K562 (cell line): ENCODE results near the gene FOXJ2. TPM values are rescaled to one million over a fixed set of nuclear protein-coding genes. Genes with fewer than 3 reads are reported as not detected.

Source experiments
- ATAC-seq: fragments of 200-7000 bp; cut with Tn5 transposase; 3 replicates; pipeline ENCODE4 v1.9.1; 2020; ENCODE audit warnings: moderate library complexity
- BruUV-seq: library from RNA; stranded (reverse); fragments of 400-500 nt; replicated peaks from 2 replicates; lab custom pipeline; 2021; lab: Mats Ljungman, UMichigan
- CTCF ChIA-PET: fragments of 300-600 bp; formaldehyde crosslinking; extraction: SDS; loops from one replicate; lab custom pipeline; 2021; ENCODE audit warnings: low intra/inter-chr PET ratio; lab: Yijun Ruan, JAX
- POLR2A ChIA-PET: fragments of 300-600, 350-650 bp; sonication (Branson Sonifier 250); formaldehyde crosslinking; extraction: SDS; loops from one replicate; lab custom pipeline; 2021; ENCODE audit warnings: antibody characterized with exemption, inconsistent platforms; lab: Yijun Ruan, JAX
- DNase-seq, 4 experiments: peaks; one replicate each; pipeline versions ENCODE4 v3.0.0 to v3.0.0-alpha.2; 2011 to 2018; ENCODE audit warnings: low spot score in 3 of 4, mixed read lengths in 3 of 4; ENCODE audit errors: extremely low read depth in 1 of 4
- FAIRE-seq: peaks from 2 replicates; lab custom pipeline; 2011; peaks lifted over from hg19 to GRCh38; lab: Jason Lieb, UNC
- H2AFZ ChIP-seq: 2 replicates; pipeline ENCODE4 v1.6.0; 2011; ENCODE audit warnings: low read depth, low read length, control low read depth, inconsistent platforms
- H3K27ac ChIP-seq: fragments of 200-600 bp; 3 replicates; pipeline ENCODE4 v1.8.0; 2011; ENCODE audit warnings: low read depth, mild to moderate bottlenecking, control low read depth, inconsistent platforms, low read length, moderate library complexity, mixed read lengths; ENCODE audit errors: extremely low read depth
- H3K27me3 ChIP-seq, 2 experiments: fragments of 300-600 bp in 1 of 2; 2 replicates in 1 of 2; 3 replicates in 1 of 2; pipeline versions ENCODE4 v1.6.0 to v1.8.0; 2011; ENCODE audit warnings: inconsistent platforms in 2 of 2, low read length in 2 of 2, mild to moderate bottlenecking in 1 of 2, mixed read lengths in 1 of 2, moderate library complexity in 1 of 2; ENCODE audit not compliant: control insufficient read depth in 2 of 2, insufficient read depth in 2 of 2
- H3K36me3 ChIP-seq: fragments of 300-600 bp; 3 replicates; pipeline ENCODE4 v1.8.0; 2011; ENCODE audit warnings: mild to moderate bottlenecking, low read length, inconsistent platforms; ENCODE audit not compliant: control insufficient read depth, insufficient read depth
- H3K4me1 ChIP-seq, 2 experiments: fragments of 200-600 bp in 1 of 2; replicated peaks in 1 of 2; 2 replicates in 1 of 2; 3 replicates in 1 of 2; pipeline versions ENCODE4 v1.5.1 to v1.8.0; 2011; ENCODE audit warnings: inconsistent platforms in 2 of 2, low read length in 2 of 2, mild to moderate bottlenecking in 1 of 2, mixed read lengths in 1 of 2, moderate library complexity in 1 of 2; ENCODE audit not compliant: control insufficient read depth in 2 of 2, insufficient read depth in 2 of 2
- H3K4me2 ChIP-seq: 2 replicates; pipeline ENCODE4 v1.6.1; 2011; ENCODE audit warnings: low read length, control low read depth, inconsistent platforms, mixed read lengths; ENCODE audit not compliant: insufficient read depth
- H3K4me3 ChIP-seq: fragments of 200-600 bp; sonication (generic), shearing (Covaris generic); 2 replicates; pipeline ENCODE4 v1.5.1; 2016; ENCODE audit warnings: control low read depth, inconsistent platforms
- H3K79me2 ChIP-seq: fragments of 200-600 bp; 3 replicates; pipeline ENCODE4 v1.8.0; 2011; ENCODE audit warnings: low read length, inconsistent platforms; ENCODE audit not compliant: control insufficient read depth, insufficient read depth
- H3K9ac ChIP-seq, 2 experiments: 2 replicates each; pipeline versions ENCODE4 v1.6.0 to v1.6.1; 2011; ENCODE audit warnings: low read depth in 2 of 2, low read length in 2 of 2, control low read depth in 1 of 2, inconsistent platforms in 1 of 2, mild to moderate bottlenecking in 1 of 2, mixed read lengths in 1 of 2; ENCODE audit not compliant: insufficient read depth in 1 of 2
- H3K9me1 ChIP-seq: one replicate; pipeline ENCODE4 v1.6.0; 2011; ENCODE audit warnings: inconsistent platforms, mild to moderate bottlenecking, low read length, moderate library complexity; ENCODE audit not compliant: control insufficient read depth, insufficient read depth
- H3K9me3 ChIP-seq: replicated peaks from 2 replicates; pipeline ENCODE4 v1.5.1; 2011; ENCODE audit warnings: low read depth, low read length, inconsistent platforms; ENCODE audit not compliant: control insufficient read depth, insufficient read depth
- H4K20me1 ChIP-seq: replicated peaks from 2 replicates; pipeline ENCODE4 v1.6.1; 2011; ENCODE audit warnings: low read length, inconsistent platforms, mixed read lengths; ENCODE audit not compliant: control insufficient read depth, insufficient read depth
- C11orf30 ChIP-seq: fragments of 450-650 bp; IDR thresholded peaks from 2 replicates; pipeline ENCODE4 v1.6.1; 2016; ENCODE audit warnings: low read depth, mild to moderate bottlenecking
- EGR1 ChIP-seq: fragments of 450-650 bp; conservative IDR thresholded peaks from 2 replicates; pipeline ENCODE4 v1.6.1; 2017; ENCODE audit warnings: mild to moderate bottlenecking
- GABPA ChIP-seq: fragments of 200-800 bp; sonication (Bioruptor generic); conservative IDR thresholded peaks from 2 replicates; pipeline ENCODE4 v1.6.1; 2016; ENCODE audit warnings: low read depth, missing genetic modification characterization, missing compliant biosample characterization
- KDM1A ChIP-seq, 2 experiments: fragments of 450-650 bp; IDR thresholded peaks; 2 replicates each; pipeline ENCODE4 v1.6.1; 2016; ENCODE audit warnings: mild to moderate bottlenecking in 2 of 2
- MYNN ChIP-seq, 2 experiments: sonication (generic); formaldehyde crosslinking in 1 of 2; IDR thresholded peaks; 2 replicates each; pipeline versions ENCODE4 v1.5.0 to v1.6.1; 2016 to 2020; ENCODE audit warnings: antibody characterized with exemption in 1 of 2, missing genetic modification reagents in 1 of 2
- RAD51 ChIP-seq: fragments of 450-650 bp; IDR thresholded peaks from 2 replicates; pipeline ENCODE4 v1.7.1; 2016; ENCODE audit warnings: low read depth, mild to moderate bottlenecking, borderline replicate concordance
- RBM15 ChIP-seq: fragments of 200-400 bp; formaldehyde crosslinking; IDR thresholded peaks from 2 replicates; pipeline ENCODE4 v1.6.1; 2018; ENCODE audit warnings: mild to moderate bottlenecking, low read length, moderate library complexity; ENCODE audit not compliant: insufficient read depth
- RUNX1 ChIP-seq: sonication (generic); IDR thresholded peaks from 2 replicates; pipeline ENCODE4 v1.6.1; 2016; ENCODE audit warnings: antibody characterized with exemption, low read depth
- SAFB ChIP-seq: fragments of 200-400 bp; formaldehyde crosslinking; IDR thresholded peaks from 2 replicates; pipeline ENCODE4 v1.6.1; 2017; ENCODE audit warnings: low read depth, low read length, borderline replicate concordance
- TAF7 ChIP-seq: fragments of 450-650 bp; IDR thresholded peaks from 2 replicates; pipeline ENCODE4 v1.6.1; 2016; ENCODE audit warnings: missing genetic modification characterization, missing compliant biosample characterization
- TEAD4 ChIP-seq, 2 experiments: sonication (generic) in 1 of 2; formaldehyde crosslinking in 1 of 2; IDR thresholded peaks; 2 replicates each; pipeline versions ENCODE4 v1.6.1 to v1.8.0; 2012 to 2022; ENCODE audit warnings: borderline replicate concordance in 1 of 2, inconsistent platforms in 1 of 2, low read length in 1 of 2, mild to moderate bottlenecking in 1 of 2, missing genetic modification reagents in 1 of 2
- TOE1 ChIP-seq, 2 experiments: fragments of 450-650 bp in 1 of 2; sonication (generic) in 1 of 2; formaldehyde crosslinking in 1 of 2; IDR thresholded peaks; 2 replicates each; pipeline versions ENCODE4 v1.7.1 to v1.8.0; 2016 to 2022; ENCODE audit warnings: borderline replicate concordance in 2 of 2, mild to moderate bottlenecking in 2 of 2, antibody characterized with exemption in 1 of 2, inconsistent platforms in 1 of 2, low read depth in 1 of 2, missing genetic modification reagents in 1 of 2, moderate library complexity in 1 of 2
- ZKSCAN1 ChIP-seq: fragments of 150-350 bp; IDR thresholded peaks from 2 replicates; pipeline ENCODE4 v1.6.1; 2016; ENCODE audit warnings: low read depth, low read length
- ZKSCAN3 ChIP-seq: fragments of 250-450 bp; sonication (Bioruptor Pico); IDR thresholded peaks from 2 replicates; pipeline ENCODE4 v1.4.0; 2020
- ZNF347 ChIP-seq: fragments of 450-650 bp; formaldehyde crosslinking; IDR thresholded peaks from 2 replicates; pipeline ENCODE4 v1.4.0; 2020; ENCODE audit warnings: low read depth, mild to moderate bottlenecking, moderate library complexity
- ZNF696 ChIP-seq: fragments of 250-450 bp; sonication (Bioruptor Pico); conservative IDR thresholded peaks from 2 replicates; pipeline ENCODE4 v1.4.0; 2020; ENCODE audit warnings: mild to moderate bottlenecking, moderate library complexity
- WGBS: fragments of 100-300 bp; shearing (Covaris generic); methylation state at CpG from one replicate; pipeline ENCODE4 v1.1.6; 2016; ENCODE audit warnings: low coverage, mixed read lengths; ENCODE audit not compliant: insufficient coverage; ENCODE audit errors: missing lambda C conversion rate; 5-methylcytosine and 5-hydroxymethylcytosine counted together
- in situ Hi-C: fragments of 300-500 bp; cut with MboI; formaldehyde crosslinking; loops from 4 replicates; pipeline ENCODE4 v1.15.0; 2018; ENCODE audit warnings: inconsistent platforms, mixed read lengths
- intact Hi-C: fragments of 100-400 bp; cut with micrococcal nuclease; formaldehyde crosslinking; loops from 2 replicates; pipeline ENCODE4 v1.14.2; 2022
- polyA plus RNA-seq, 8 experiments: library from polyadenylated mRNA; depleted of rRNA in 4 of 8; stranded (reverse) in 5 of 8; unstranded in 3 of 8; fragments of >200 nt; fragmentation: Nextera tagmentation in 2 of 8; fragmentation: Illumina TruSeq in 1 of 8; extraction: Ambion mirVana in 2 of 8; extraction: Trizol in 1 of 8; gene quantifications; 2 replicates each; pipeline versions ENCODE4 v1.2.1 to v1.2.3, GENCODE V29; 2011 to 2014; ENCODE audit warnings: inconsistent platforms in 1 of 8, missing spikeins in 1 of 8
- total RNA-seq, 7 experiments: library from RNA; depleted of rRNA in 6 of 7; stranded (reverse); fragments of >200 nt in 6 of 7; fragmentation: Illumina TruSeq in 2 of 7; extraction: Trizol in 2 of 7; gene quantifications; 2 replicates each; pipeline versions ENCODE4 v1.2.1 to v1.2.3, GENCODE V29; 2011 to 2021; ENCODE audit warnings: low replicate concordance in 1 of 7
- TF ChIP-seq, protein P1 (sequence below): fragments of 450-650 bp; IDR thresholded peaks from one replicate; pipeline ENCODE4 v1.6.1; 2018; ENCODE audit warnings: mild to moderate bottlenecking, moderate library complexity; ENCODE audit not compliant: partially characterized antibody
- TF ChIP-seq, protein P2 (sequence below): fragments of 250-450 bp; sonication (Bioruptor Pico); IDR thresholded peaks from 2 replicates; pipeline ENCODE4 v1.8.0; 2022; ENCODE audit warnings: inconsistent platforms, mild to moderate bottlenecking, moderate library complexity, borderline replicate concordance
- TF ChIP-seq, protein P3 (sequence below): sonication (generic); formaldehyde crosslinking; IDR thresholded peaks from 2 replicates; pipeline ENCODE4 v1.8.0; 2022; ENCODE audit warnings: missing genetic modification reagents, mild to moderate bottlenecking, moderate library complexity, borderline replicate concordance

The FOXJ2 gene
- total and polyA plus RNA-seq, 9 of the 15 experiments (the other 6 are each of a cell fraction or from before 2014, with no cell fraction given), result 1.0 to 7.5 (median 2.4) TPM

DNA sequence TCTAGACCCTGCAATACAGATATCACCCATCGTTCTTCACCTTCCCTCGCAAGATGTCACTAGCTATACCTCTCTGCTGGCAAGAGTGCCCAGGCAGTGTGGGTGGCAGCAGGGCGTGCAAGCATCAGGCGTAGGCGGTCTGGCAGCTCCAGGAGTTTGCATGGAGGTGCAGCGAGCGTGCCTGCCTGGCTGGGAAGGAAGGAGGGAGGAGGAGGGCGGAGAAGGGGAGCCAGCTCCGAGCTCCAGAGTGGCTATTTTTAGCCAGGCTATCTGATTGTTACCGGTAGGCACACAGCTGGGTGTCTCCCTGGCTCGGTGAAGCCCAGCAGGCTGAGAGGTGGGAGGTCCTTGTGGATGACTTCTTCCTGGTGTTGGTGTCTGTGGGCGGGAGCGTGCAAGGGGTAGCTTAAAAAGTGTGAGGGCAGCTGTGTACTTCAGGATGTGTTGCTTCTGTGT, 6.2 kb downstream of the FOXJ2 start:
- POLR2A ChIA-PET, result interaction anchor here (1.0 to 1.8 kb wide), 3 partner anchors 11 to 27 kb away, joined by 3 to 6 read pairs (median 4); partner anchors contain the start of gene C3AR1
- no peaks in the 10 kb centered on the region; the same call in 1 of the 2 replicates for H4K20me1 ChIP-seq
- in situ Hi-C loops, result no loop called here
- H3K79me2 ChIP-seq, result peaks cover 38% of the 10 kb centered on the region
- H3K4me1 ChIP-seq, result peaks cover 31 to 51% of the 10 kb centered on the region in 2 experiments
- CTCF ChIA-PET, result no interaction called here
- ATAC-seq (peak; percentile 64), DNase-seq (peak; percentile 60 to 70 (median 62)), FAIRE-seq (peak; percentile 70)
- H3K36me3 ChIP-seq, result peaks cover 27% of the 10 kb centered on the region; the same call in 1 of the 3 replicates
- intact Hi-C loops, result no loop called here
- no peak overlapping the region for H3K27ac ChIP-seq
- WGBS, result 27% methylated on average over 10 of the region's 13 CpGs
- BruUV-seq, result no TSS peak
- H2AFZ ChIP-seq, result 0 out of 2 replicates have a peak overlapping the region, but pooled peaks have one; percentile 51
- H3K27me3 ChIP-seq, result no peaks in the 10 kb centered on the region
- H3K9ac ChIP-seq, result peak overlapping the region; percentile 18 to 79; a peak in 3 of 4 replicates
- H3K4me3 ChIP-seq, result no peak overlapping the region
- peaks cover 2% of the 10 kb centered on the region for H3K9me1 ChIP-seq
- H3K9me3 ChIP-seq, result no peaks in the 10 kb centered on the region
- peak overlapping the region; percentile 73 for H3K4me2 ChIP-seq
- 0 out of 2 replicates have a peak, but pooled peaks have one; percentile 16 for TF ChIP-seq MYNN (IDR thresholded peaks at IDR 0.05)
- no peak for TF ChIP-seq MYNN (CRISPR knock-in tag; IDR thresholded peaks at IDR 0.05)
- no peak for TF ChIP-seq ZNF347
- TF ChIP-seq ZKSCAN1, result 0 out of 2 replicates have a peak, but pooled peaks have one; percentile 50
- TF ChIP-seq GABPA (tag), result no peak
- no peak for TF ChIP-seq TOE1 (IDR thresholded peaks at IDR 0.05; ENCODE audit: borderline replicate concordance)
- TF ChIP-seq TOE1 (CRISPR knock-in tag; IDR thresholded peaks at IDR 0.05; ENCODE audit: borderline replicate concordance, low read depth), result no peak
- TF ChIP-seq ZNF696 (CRISPR knock-in tag), result no peak
- TF ChIP-seq ZKSCAN3 (CRISPR knock-in tag), result no peak
- no peak for TF ChIP-seq TAF7 (tag)
- TF ChIP-seq, protein P1, sequence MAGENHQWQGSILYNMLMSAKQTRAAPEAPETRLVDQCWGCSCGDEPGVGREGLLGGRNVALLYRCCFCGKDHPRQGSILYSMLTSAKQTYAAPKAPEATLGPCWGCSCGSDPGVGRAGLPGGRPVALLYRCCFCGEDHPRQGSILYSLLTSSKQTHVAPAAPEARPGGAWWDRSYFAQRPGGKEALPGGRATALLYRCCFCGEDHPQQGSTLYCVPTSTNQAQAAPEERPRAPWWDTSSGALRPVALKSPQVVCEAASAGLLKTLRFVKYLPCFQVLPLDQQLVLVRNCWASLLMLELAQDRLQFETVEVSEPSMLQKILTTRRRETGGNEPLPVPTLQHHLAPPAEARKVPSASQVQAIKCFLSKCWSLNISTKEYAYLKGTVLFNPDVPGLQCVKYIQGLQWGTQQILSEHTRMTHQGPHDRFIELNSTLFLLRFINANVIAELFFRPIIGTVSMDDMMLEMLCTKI, result no peak
- peak; percentile 40; the same call in 1 of the 2 replicates for TF ChIP-seq EGR1
- no peak for TF ChIP-seq C11orf30
- TF ChIP-seq, protein P2, sequence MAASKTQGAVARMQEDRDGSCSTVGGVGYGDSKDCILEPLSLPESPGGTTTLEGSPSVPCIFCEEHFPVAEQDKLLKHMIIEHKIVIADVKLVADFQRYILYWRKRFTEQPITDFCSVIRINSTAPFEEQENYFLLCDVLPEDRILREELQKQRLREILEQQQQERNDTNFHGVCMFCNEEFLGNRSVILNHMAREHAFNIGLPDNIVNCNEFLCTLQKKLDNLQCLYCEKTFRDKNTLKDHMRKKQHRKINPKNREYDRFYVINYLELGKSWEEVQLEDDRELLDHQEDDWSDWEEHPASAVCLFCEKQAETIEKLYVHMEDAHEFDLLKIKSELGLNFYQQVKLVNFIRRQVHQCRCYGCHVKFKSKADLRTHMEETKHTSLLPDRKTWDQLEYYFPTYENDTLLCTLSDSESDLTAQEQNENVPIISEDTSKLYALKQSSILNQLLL, result no peak
- no peak for TF ChIP-seq SAFB
- TF ChIP-seq, protein P3, sequence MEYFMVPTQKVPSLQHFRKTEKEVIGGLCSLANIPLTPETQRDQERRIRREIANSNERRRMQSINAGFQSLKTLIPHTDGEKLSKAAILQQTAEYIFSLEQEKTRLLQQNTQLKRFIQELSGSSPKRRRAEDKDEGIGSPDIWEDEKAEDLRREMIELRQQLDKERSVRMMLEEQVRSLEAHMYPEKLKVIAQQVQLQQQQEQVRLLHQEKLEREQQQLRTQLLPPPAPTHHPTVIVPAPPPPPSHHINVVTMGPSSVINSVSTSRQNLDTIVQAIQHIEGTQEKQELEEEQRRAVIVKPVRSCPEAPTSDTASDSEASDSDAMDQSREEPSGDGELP (CRISPR knock-in tag), result peak; percentile 84
- TF ChIP-seq RUNX1, result no peak
- no peak for TF ChIP-seq TEAD4 (IDR thresholded peaks at IDR 0.05; ENCODE audit: low read length)
- TF ChIP-seq TEAD4 (CRISPR knock-in tag; IDR thresholded peaks at IDR 0.05; ENCODE audit: borderline replicate concordance), result no peak
- no peak for TF ChIP-seq RAD51
- TF ChIP-seq KDM1A (IDR thresholded peaks at IDR 0.05), result no peak
- TF ChIP-seq RBM15, result no peak
